H9 (cell line): ENCODE measurements around the gene VWC2. TPM values are rescaled to one million over a fixed set of nuclear protein-coding genes. Genes with fewer than 3 reads are reported as not detected.

ENCODE experiments used
- DNase-seq: peaks from one replicate; pipeline ENCODE4 v3.0.0-alpha.2; 2017
- H2AFZ ChIP-seq: one replicate; pipeline ENCODE4 v1.6.1; 2013; ENCODE audit warnings: mild to moderate bottlenecking, low read length, control low read depth, moderate library complexity
- H2AK5ac ChIP-seq: 2 replicates; pipeline ENCODE4 v1.6.1; 2013; ENCODE audit warnings: low read length, control low read depth, mixed read lengths; ENCODE audit not compliant: insufficient read length
- H2BK120ac ChIP-seq: one replicate; pipeline ENCODE4 v1.6.1; 2013; ENCODE audit warnings: low read depth, mild to moderate bottlenecking, low read length, control low read depth, inconsistent platforms; ENCODE audit not compliant: poor library complexity, severe bottlenecking
- H2BK12ac ChIP-seq: 2 replicates; pipeline ENCODE4 v1.6.1; 2013; ENCODE audit warnings: low read length, control low read depth, mixed read lengths, low read depth; ENCODE audit not compliant: insufficient read length
- H2BK15ac ChIP-seq: 2 replicates; pipeline ENCODE4 v1.6.1; 2013; ENCODE audit warnings: low read depth, low read length, control low read depth
- H2BK20ac ChIP-seq: one replicate; pipeline ENCODE4 v1.6.1; 2013; ENCODE audit warnings: low read depth, mild to moderate bottlenecking, low read length, control low read depth, inconsistent platforms; ENCODE audit not compliant: poor library complexity, severe bottlenecking
- H2BK5ac ChIP-seq: 2 replicates; pipeline ENCODE4 v1.6.1; 2013; ENCODE audit warnings: low read length, control low read depth, mixed read lengths; ENCODE audit not compliant: insufficient read length
- H3K14ac ChIP-seq: 2 replicates; pipeline ENCODE4 v1.6.1; 2013; ENCODE audit warnings: low read length, control low read depth; ENCODE audit not compliant: insufficient read depth
- H3K18ac ChIP-seq: 2 replicates; pipeline ENCODE4 v1.6.1; 2013; ENCODE audit warnings: low read depth, mild to moderate bottlenecking, mixed read lengths, low read length, control low read depth; ENCODE audit not compliant: insufficient read length
- H3K23ac ChIP-seq: 2 replicates; pipeline ENCODE4 v1.6.1; 2013; ENCODE audit warnings: low read length, control low read depth, mixed read lengths, low read depth; ENCODE audit not compliant: insufficient read length
- H3K23me2 ChIP-seq: 2 replicates; pipeline ENCODE4 v1.6.1; 2013; ENCODE audit warnings: low read depth, mild to moderate bottlenecking, mixed read lengths, low read length, control low read depth; ENCODE audit not compliant: insufficient read length, poor library complexity, severe bottlenecking
- H3K27ac ChIP-seq: 2 replicates; pipeline ENCODE4 v1.5.1; 2013; ENCODE audit warnings: low read length, control low read depth, mixed read lengths, low read depth; ENCODE audit not compliant: insufficient read length
- H3K27me3 ChIP-seq: 2 replicates; pipeline ENCODE4 v1.6.1; 2013; ENCODE audit warnings: low read length, control low read depth, inconsistent platforms; ENCODE audit not compliant: insufficient read depth
- H3K4ac ChIP-seq: 2 replicates; pipeline ENCODE4 v1.6.1; 2013; ENCODE audit warnings: low read depth, mild to moderate bottlenecking, control low read depth, inconsistent platforms, low read length, moderate library complexity
- H3K4me1 ChIP-seq: 2 replicates; pipeline ENCODE4 v1.6.1; 2013; ENCODE audit warnings: low read length, control low read depth, inconsistent platforms; ENCODE audit not compliant: insufficient read depth
- H3K4me2 ChIP-seq: 2 replicates; pipeline ENCODE4 v1.6.1; 2013; ENCODE audit warnings: low read length, control low read depth, mixed read lengths; ENCODE audit not compliant: insufficient read length, insufficient read depth
- H3K56ac ChIP-seq: 2 replicates; pipeline ENCODE4 v1.6.1; 2013; ENCODE audit warnings: low read depth, mild to moderate bottlenecking, mixed read lengths, low read length, control low read depth; ENCODE audit not compliant: insufficient read length
- H3K79me1 ChIP-seq: 2 replicates; pipeline ENCODE4 v1.6.1; 2013; ENCODE audit warnings: low read depth, mild to moderate bottlenecking, moderate library complexity, low read length, control low read depth, inconsistent platforms; ENCODE audit not compliant: insufficient read depth, poor library complexity, severe bottlenecking
- H3K79me2 ChIP-seq: 2 replicates; pipeline ENCODE4 v1.6.1; 2013; ENCODE audit warnings: low read length, control low read depth, inconsistent platforms; ENCODE audit not compliant: insufficient read depth
- H3K9ac ChIP-seq: 2 replicates; pipeline ENCODE4 v1.6.1; 2013; ENCODE audit warnings: low read length, control low read depth, mixed read lengths; ENCODE audit not compliant: insufficient read length; ENCODE audit errors: extremely low read depth
- H3K9me3 ChIP-seq: one replicate; pipeline ENCODE4 v1.6.1; 2013; ENCODE audit warnings: low read depth, low read length, inconsistent platforms; ENCODE audit not compliant: control insufficient read depth
- H3T11ph ChIP-seq: one replicate; pipeline ENCODE4 v1.6.1; 2013; ENCODE audit warnings: mild to moderate bottlenecking, low read length, control low read depth, inconsistent platforms
- H4K20me1 ChIP-seq: one replicate; pipeline ENCODE4 v1.6.1; 2013; ENCODE audit not compliant: control insufficient read depth, insufficient read length, insufficient read depth
- H4K5ac ChIP-seq: 2 replicates; pipeline ENCODE4 v1.6.1; 2013; ENCODE audit warnings: low read depth, mild to moderate bottlenecking, mixed read lengths, low read length, control low read depth; ENCODE audit not compliant: insufficient read length
- H4K8ac ChIP-seq: replicated peaks from 2 replicates; pipeline ENCODE4 v1.6.1; 2013; ENCODE audit warnings: low read length, control low read depth, mixed read lengths, low read depth; ENCODE audit not compliant: insufficient read length
- H4K91ac ChIP-seq: 2 replicates; pipeline ENCODE4 v1.6.1; 2013; ENCODE audit warnings: low read depth, mild to moderate bottlenecking, moderate library complexity, mixed read lengths, low read length, control low read depth; ENCODE audit not compliant: insufficient read length
- H3K27ac Mint-ChIP-seq, 3 experiments: 2 replicates in 2 of 3; 3 replicates in 1 of 3; pipeline ENCODE4 v1.8.0; 2020 to 2021; ENCODE audit warnings: mixed read lengths in 3 of 3, mild to moderate bottlenecking in 1 of 3, moderate library complexity in 1 of 3
- H3K27me3 Mint-ChIP-seq: 2 replicates; pipeline ENCODE4 v1.8.0; 2021; ENCODE audit warnings: low read depth, mild to moderate bottlenecking, moderate library complexity, mixed read lengths
- H3K36me3 Mint-ChIP-seq, 3 experiments: 2 replicates in 2 of 3; 3 replicates in 1 of 3; pipeline ENCODE4 v1.8.0; 2020 to 2021; ENCODE audit warnings: low read depth in 3 of 3, mixed read lengths in 3 of 3; ENCODE audit not compliant: insufficient read depth in 1 of 3
- H3K4me1 Mint-ChIP-seq, 2 experiments: 2 replicates each; pipeline ENCODE4 v1.8.0; 2020; ENCODE audit warnings: mixed read lengths in 2 of 2
- H3K4me3 Mint-ChIP-seq, 2 experiments: 2 replicates in 1 of 2; 3 replicates in 1 of 2; pipeline ENCODE4 v1.8.0; 2020 to 2021; ENCODE audit warnings: mild to moderate bottlenecking in 2 of 2, mixed read lengths in 2 of 2, moderate library complexity in 1 of 2
- H3K9me3 Mint-ChIP-seq, 2 experiments: 2 replicates in 1 of 2; 3 replicates in 1 of 2; pipeline ENCODE4 v1.8.0; 2020; ENCODE audit warnings: mild to moderate bottlenecking in 2 of 2, mixed read lengths in 2 of 2, moderate library complexity in 1 of 2
- WGBS: extraction: QIAGEN DNeasy Blood & Tissue Kit; methylation state at CpG from one replicate; pipeline ENCODE4 v1.1.7; 2013; ENCODE audit warnings: missing lambda C conversion rate, low lambda C conversion rate, mixed read lengths; ENCODE audit not compliant: insufficient read length; ENCODE audit errors: extremely low coverage; 5-methylcytosine and 5-hydroxymethylcytosine counted together
- total RNA-seq: library from RNA; stranded (reverse); gene quantifications from 2 replicates; pipeline ENCODE4 v1.2.1, GENCODE V29; 2021
- TF ChIP-seq, protein P1 (sequence below): fragments of 200-600 bp; sonication (generic); conservative IDR thresholded peaks from 3 replicates; pipeline ENCODE4 v1.8.0; 2021; ENCODE audit warnings: antibody characterized with exemption, mild to moderate bottlenecking

VWC2 gene
- total RNA-seq, 1 experiment from 2014 or later, result 0.02 TPM

DNA sequence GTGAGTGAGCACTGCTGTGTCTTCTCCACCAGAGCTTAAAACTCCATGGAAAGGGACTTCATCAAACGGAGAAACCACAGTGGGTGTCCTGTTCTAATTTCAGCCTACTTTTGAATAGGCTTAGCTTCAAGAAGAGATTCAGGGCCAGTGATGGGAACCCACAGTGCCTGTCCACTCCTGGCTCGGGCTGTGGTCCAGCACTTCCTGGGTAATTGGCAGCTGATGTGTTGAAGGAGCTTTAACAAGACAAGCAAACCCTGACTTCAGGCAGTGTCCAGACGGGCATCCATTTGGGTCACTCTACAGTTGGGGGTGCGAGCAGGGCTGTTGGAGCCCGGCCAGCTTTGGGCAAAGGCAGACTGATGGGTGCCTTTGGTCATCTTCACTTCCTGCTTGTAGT lies 14.5 kb downstream of the VWC2 start:
- TF ChIP-seq, protein P1, sequence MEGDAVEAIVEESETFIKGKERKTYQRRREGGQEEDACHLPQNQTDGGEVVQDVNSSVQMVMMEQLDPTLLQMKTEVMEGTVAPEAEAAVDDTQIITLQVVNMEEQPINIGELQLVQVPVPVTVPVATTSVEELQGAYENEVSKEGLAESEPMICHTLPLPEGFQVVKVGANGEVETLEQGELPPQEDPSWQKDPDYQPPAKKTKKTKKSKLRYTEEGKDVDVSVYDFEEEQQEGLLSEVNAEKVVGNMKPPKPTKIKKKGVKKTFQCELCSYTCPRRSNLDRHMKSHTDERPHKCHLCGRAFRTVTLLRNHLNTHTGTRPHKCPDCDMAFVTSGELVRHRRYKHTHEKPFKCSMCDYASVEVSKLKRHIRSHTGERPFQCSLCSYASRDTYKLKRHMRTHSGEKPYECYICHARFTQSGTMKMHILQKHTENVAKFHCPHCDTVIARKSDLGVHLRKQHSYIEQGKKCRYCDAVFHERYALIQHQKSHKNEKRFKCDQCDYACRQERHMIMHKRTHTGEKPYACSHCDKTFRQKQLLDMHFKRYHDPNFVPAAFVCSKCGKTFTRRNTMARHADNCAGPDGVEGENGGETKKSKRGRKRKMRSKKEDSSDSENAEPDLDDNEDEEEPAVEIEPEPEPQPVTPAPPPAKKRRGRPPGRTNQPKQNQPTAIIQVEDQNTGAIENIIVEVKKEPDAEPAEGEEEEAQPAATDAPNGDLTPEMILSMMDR, result no peak
- no peak overlapping the region for H3K18ac ChIP-seq
- H3K9me3 Mint-ChIP-seq, result peaks cover 0 to 6% of the 10 kb centered on the region in 2 experiments; a peak in 2 of 5 replicates
- no peak overlapping the region for H3K14ac ChIP-seq
- H3T11ph ChIP-seq, result no peak overlapping the region
- H3K4me2 ChIP-seq, result no peak overlapping the region
- H3K4me3 Mint-ChIP-seq, result no peak overlapping the region
- no peaks in the 10 kb centered on the region for H3K23me2 ChIP-seq
- H3K36me3 Mint-ChIP-seq, result no peaks in the 10 kb centered on the region; a peak in 3 of 7 replicates
- no peak overlapping the region; a peak in 2 of 7 replicates for H3K27ac Mint-ChIP-seq
- H3K79me2 ChIP-seq, result no peaks in the 10 kb centered on the region
- no peak for DNase-seq
- H3K4me1 ChIP-seq, result no peaks in the 10 kb centered on the region; the same call in 1 of the 2 replicates
- H3K4me1 Mint-ChIP-seq, result peaks cover 18 to 22% of the 10 kb centered on the region in 2 experiments
- no peak overlapping the region for H3K9ac ChIP-seq
- H2BK120ac ChIP-seq, result no peak overlapping the region
- H3K4ac ChIP-seq, result no peak overlapping the region
- H3K27me3 ChIP-seq, result no peaks in the 10 kb centered on the region
- H3K56ac ChIP-seq, result no peak overlapping the region
- H3K27ac ChIP-seq, result no peak overlapping the region
- H2BK15ac ChIP-seq, result no peak overlapping the region
- H4K8ac ChIP-seq, result no peak overlapping the region
- no peak overlapping the region for H2AK5ac ChIP-seq
- H4K20me1 ChIP-seq, result no peaks in the 10 kb centered on the region
- H2AFZ ChIP-seq, result no peak overlapping the region
- no peaks in the 10 kb centered on the region for H3K9me3 ChIP-seq
- no peak overlapping the region for H4K91ac ChIP-seq
- H2BK20ac ChIP-seq, result no peak overlapping the region
- no peak overlapping the region for H3K23ac ChIP-seq
- no peaks in the 10 kb centered on the region for H3K79me1 ChIP-seq
- H4K5ac ChIP-seq, result no peak overlapping the region
- no peak overlapping the region for H2BK12ac ChIP-seq
- no CpG with 5 or more reads among the region's 5 CpGs for WGBS
- H2BK5ac ChIP-seq, result no peak overlapping the region
- H3K27me3 Mint-ChIP-seq, result no peaks in the 10 kb centered on the region; the same call in none of the 2 replicates
